Skeletal muscle satellite cell (primary cell): Measurements from ENCODE around the gene EBF3.

ENCODE experiments used
- H3K27me3 ChIP-seq: 2 replicates; pipeline ENCODE4 v1.7.0; 2013; ENCODE audit warnings: low read length; ENCODE audit not compliant: control insufficient read depth, insufficient read depth
- H3K36me3 ChIP-seq: 2 replicates; pipeline ENCODE4 v1.7.0; 2013; ENCODE audit warnings: mild to moderate bottlenecking, control low read depth, low read length; ENCODE audit not compliant: insufficient read depth
- H3K4me1 ChIP-seq: 2 replicates; pipeline ENCODE4 v1.7.0; 2013; ENCODE audit warnings: low read length; ENCODE audit not compliant: control insufficient read depth, insufficient read depth
- H3K4me2 ChIP-seq: 2 replicates; pipeline ENCODE4 v1.7.0; 2013; ENCODE audit warnings: mild to moderate bottlenecking, low read length
- H3K4me3 ChIP-seq: 2 replicates; pipeline ENCODE4 v1.7.0; 2013; ENCODE audit warnings: low read length
- H3K9ac ChIP-seq: 2 replicates; pipeline ENCODE4 v1.7.0; 2013; ENCODE audit warnings: mild to moderate bottlenecking, low read depth, low read length, moderate library complexity
- H3K9me3 ChIP-seq: replicated peaks from 2 replicates; pipeline ENCODE4 v1.7.0; 2013; ENCODE audit warnings: mild to moderate bottlenecking, control low read depth, low read length

The EBF3 gene

DNA sequence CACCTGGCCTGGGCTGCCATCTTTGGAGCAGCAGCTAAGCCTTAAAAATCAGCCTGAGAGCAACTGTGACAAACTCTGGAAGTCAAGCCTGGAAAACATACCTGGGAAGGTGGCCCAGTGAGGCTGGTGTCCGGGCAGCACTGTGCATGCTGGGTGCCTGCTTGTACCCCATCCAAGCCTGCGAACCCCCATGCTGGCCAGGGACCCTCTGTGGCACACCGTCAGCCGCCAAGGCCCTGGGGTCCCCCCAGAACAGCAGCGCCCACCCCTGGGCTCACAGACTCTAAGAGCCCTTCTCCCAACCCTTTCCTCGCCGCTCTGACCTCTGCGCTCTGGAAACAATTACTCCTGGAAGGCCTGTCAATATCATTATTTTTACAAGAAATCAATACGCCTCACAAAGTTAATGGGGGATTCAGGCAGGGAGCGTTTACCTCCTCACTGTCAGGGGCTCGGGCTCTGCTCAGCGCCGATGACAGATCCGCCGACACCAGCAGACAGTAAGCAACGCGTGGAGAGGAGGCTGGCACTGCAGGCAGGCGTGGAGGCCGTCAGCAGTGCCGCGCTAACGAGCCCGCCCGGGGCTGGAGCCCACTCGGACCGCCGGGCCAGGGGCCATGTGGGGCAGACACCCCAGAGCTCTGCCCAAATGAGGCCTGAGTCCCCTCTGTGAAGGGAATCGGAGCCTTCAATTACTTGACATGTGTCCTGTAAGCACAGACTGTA lies 54.4 kb downstream of the EBF3 start:
- Histone ChIP-seq H3K4me2 (no peak overlapping the region), H3K9me3 (no peaks in the 10 kb centered on the region), H3K27me3 (no peaks in the 10 kb centered on the region), H3K4me3 (no peak overlapping the region), H3K9ac (no peak overlapping the region), H3K4me1 (no peaks in the 10 kb centered on the region), H3K36me3 (peaks cover 1% of the 10 kb centered on the region)

DNA sequence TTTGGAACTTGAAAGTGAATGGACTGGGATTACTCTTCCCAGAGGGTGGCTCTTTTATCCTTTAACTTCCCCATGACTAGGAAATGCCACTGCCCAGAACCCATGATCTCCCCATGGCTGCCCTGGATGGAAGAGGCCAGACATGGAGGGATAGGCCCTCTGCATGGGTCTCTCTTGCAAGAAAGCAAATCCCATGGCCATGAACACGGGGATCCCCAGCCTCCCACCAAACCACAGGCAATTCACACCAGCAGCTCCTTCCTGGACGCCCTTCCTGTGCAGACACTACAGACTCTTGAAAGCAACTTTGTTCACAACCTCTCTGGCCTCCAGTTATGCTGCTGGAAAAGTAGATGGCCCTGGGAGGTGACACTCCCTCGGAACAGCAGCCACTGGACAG lies 55.0 kb downstream of the EBF3 start:
- H3K36me3 ChIP-seq, result no peaks in the 10 kb centered on the region
- H3K4me1 ChIP-seq, result no peaks in the 10 kb centered on the region
- H3K9me3 ChIP-seq, result no peaks in the 10 kb centered on the region
- H3K27me3 ChIP-seq, result no peaks in the 10 kb centered on the region
- no peak overlapping the region for H3K4me3 ChIP-seq
- no peak overlapping the region for H3K9ac ChIP-seq
- H3K4me2 ChIP-seq, result no peak overlapping the region

DNA sequence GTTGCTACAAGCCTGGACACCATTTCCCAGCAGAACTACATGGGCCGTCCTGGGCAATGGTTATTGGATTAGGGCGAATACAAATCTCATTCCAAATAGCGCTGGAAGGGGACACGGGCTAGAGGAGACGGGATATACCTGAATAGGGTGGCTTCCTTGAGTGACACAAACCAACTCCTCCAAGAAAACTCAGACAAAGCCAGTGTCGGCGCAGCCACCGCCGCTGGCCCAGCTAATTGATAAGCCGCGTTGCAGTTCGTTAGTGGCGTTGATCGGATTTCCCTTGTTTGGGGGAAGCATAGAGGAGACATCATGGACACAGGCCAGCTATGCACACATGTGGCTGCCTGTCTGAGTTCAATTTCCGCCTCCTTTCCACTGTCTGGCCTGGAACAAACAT lies 55.7 kb downstream of the EBF3 start:
- Histone ChIP-seq H3K4me3 (no peak overlapping the region), H3K9me3 (no peaks in the 10 kb centered on the region), H3K36me3 (no peaks in the 10 kb centered on the region), H3K4me1 (no peaks in the 10 kb centered on the region), H3K9ac (no peak overlapping the region), H3K4me2 (no peak overlapping the region), H3K27me3 (no peaks in the 10 kb centered on the region)

DNA sequence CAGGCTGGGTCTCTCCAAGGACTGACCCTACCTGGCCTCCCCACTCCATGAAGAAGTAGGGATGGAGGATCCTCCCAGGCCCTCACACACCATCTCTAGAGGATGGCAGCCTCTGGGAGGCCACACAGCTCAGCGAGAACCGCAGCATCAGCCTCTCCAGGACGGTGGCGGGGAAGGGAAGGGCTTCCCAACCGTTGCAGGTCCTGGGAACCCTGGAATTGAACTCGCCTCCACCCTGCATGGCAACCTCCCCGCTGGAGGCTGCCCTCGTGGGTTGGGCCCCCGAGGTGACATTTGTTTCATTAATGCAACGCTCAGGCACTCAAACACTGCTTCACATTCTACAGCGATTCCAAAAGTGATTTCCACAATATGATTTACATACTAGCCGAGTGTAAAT lies 58.5 kb downstream of the EBF3 start:
- Histone ChIP-seq H3K9ac (no peak overlapping the region), H3K4me1 (no peaks in the 10 kb centered on the region), H3K36me3 (no peaks in the 10 kb centered on the region), H3K4me3 (no peak overlapping the region), H3K4me2 (no peak overlapping the region), H3K27me3 (no peaks in the 10 kb centered on the region), H3K9me3 (no peaks in the 10 kb centered on the region)

DNA sequence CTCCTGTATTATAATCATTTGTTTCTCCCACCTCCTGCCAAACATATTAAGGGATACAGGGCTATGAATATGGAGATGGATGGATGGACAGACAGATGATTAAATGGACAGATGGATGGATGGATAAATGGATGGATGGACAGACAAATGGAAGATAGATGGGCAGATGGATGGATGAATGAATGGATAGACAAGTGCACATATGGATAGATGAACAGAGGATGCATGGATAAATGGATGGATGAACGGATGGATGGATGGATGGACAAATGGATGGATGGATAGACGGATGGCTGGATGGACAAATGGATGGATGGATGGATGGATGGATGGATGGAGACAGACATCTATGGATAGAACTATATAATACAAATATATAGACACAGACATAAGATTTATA lies 59.8 kb downstream of the EBF3 start:
- no peaks in the 10 kb centered on the region for H3K27me3 ChIP-seq
- H3K4me3 ChIP-seq, result no peak overlapping the region
- H3K4me2 ChIP-seq, result no peak overlapping the region
- no peaks in the 10 kb centered on the region for H3K36me3 ChIP-seq
- no peaks in the 10 kb centered on the region for H3K4me1 ChIP-seq
- no peak overlapping the region for H3K9ac ChIP-seq
- no peaks in the 10 kb centered on the region for H3K9me3 ChIP-seq

DNA sequence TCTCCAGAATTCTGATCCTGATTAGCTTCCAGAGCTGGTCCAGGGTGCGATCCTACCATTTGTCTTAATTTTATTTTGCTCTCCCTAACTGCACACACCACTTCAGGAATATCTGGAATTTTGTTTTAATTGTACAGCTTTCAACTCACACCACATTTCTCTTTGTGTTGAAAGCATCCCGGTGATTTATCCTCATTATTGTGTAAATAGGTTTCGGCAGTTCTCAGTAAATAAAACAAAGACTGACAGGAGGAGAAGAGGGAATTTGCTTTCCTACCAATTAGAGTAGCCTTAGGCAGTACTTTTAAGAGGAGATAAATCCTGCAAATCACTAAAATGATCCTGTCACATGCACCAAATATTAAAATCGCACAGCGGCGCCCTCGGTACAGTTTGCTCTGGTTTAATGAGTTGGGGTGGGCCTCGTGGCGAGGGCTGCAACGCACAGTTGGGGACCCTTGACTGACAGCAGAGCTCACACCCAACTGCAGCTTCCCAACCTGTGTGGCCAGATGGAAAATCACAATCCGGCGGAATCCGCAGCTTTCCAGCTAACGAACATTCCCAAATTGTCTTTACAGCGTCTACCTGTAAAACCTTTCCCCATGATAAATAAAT lies 62.6 kb downstream of the EBF3 start:
- H3K9me3 ChIP-seq, result no peaks in the 10 kb centered on the region
- no peaks in the 10 kb centered on the region for H3K27me3 ChIP-seq
- H3K4me1 ChIP-seq, result no peaks in the 10 kb centered on the region

DNA sequence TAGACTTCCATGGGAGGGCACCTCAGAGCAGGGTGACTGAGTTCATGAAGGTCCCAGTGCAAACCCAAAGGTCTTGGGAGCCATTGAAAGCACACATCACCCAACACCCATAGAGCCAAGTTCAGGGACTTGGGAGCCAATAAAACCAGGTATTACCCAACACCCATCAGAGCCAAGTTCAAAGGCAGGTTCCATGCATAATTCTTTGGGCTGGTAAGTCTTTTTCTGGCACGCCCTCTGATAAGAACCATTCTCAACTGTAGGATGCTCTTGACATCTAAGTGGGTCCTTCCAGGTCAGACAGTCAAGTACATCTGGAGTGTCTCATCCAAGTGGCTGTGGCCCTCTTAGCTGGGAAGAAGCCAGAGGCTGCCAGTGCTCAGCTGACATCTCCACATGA lies 63.2 kb downstream of the EBF3 start:
- H3K36me3 ChIP-seq, result no peaks in the 10 kb centered on the region
- no peaks in the 10 kb centered on the region for H3K27me3 ChIP-seq
- H3K9ac ChIP-seq, result no peak overlapping the region
- no peaks in the 10 kb centered on the region for H3K4me1 ChIP-seq
- H3K4me2 ChIP-seq, result no peak overlapping the region
- H3K9me3 ChIP-seq, result no peaks in the 10 kb centered on the region
- H3K4me3 ChIP-seq, result no peak overlapping the region

More for the DNA sequence above, 62.6 kb downstream of the EBF3 start:
- Histone ChIP-seq H3K4me3 (no peak overlapping the region), H3K4me2 (no peak overlapping the region), H3K36me3 (no peaks in the 10 kb centered on the region), H3K9ac (no peak overlapping the region)

DNA sequence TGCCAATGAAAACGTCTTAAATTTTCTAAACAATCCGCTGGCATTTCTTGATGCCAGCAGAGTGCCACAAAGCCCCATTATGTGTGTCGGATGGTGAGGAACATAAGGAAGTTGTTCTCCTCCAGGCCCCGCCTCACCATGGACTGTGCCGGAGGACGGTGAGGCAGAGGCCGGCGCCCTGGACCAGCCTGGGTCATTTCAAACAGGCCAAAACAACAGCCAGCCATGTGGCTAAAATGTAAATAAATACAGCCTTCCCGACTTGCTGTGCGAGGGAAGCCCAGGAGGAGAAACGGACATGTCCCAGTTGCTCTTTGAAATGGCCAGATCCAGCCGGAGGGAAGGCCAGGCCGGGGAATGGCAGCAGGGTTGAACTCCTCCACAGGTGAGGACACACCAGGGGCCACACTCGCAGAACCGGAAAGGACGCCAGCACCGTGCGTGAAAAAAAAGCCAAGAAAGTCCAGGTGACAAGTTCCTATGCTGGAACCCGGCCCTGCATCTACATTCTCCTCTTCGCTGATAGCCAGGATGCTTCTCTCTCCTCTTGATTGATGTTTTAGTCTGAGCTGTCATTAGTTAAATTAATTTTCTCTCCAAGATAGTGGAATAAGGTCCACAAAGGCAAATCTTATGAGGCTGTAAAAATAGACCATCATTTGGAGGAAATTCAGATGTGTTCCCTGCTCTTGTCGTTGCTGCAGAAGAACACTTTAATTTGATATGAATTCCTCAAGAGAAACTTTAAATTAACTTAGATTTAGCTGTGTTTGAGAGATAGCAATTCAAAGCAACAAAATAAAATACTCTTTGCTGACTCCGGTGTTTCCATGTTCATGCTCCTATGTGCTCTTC lies 64.6 kb downstream of the EBF3 start:
- H3K4me1 ChIP-seq, result no peaks in the 10 kb centered on the region
- no peak overlapping the region for H3K4me3 ChIP-seq
- H3K9me3 ChIP-seq, result no peaks in the 10 kb centered on the region
- no peaks in the 10 kb centered on the region for H3K36me3 ChIP-seq
- H3K9ac ChIP-seq, result no peak overlapping the region
- no peaks in the 10 kb centered on the region for H3K27me3 ChIP-seq
- no peak overlapping the region for H3K4me2 ChIP-seq

DNA sequence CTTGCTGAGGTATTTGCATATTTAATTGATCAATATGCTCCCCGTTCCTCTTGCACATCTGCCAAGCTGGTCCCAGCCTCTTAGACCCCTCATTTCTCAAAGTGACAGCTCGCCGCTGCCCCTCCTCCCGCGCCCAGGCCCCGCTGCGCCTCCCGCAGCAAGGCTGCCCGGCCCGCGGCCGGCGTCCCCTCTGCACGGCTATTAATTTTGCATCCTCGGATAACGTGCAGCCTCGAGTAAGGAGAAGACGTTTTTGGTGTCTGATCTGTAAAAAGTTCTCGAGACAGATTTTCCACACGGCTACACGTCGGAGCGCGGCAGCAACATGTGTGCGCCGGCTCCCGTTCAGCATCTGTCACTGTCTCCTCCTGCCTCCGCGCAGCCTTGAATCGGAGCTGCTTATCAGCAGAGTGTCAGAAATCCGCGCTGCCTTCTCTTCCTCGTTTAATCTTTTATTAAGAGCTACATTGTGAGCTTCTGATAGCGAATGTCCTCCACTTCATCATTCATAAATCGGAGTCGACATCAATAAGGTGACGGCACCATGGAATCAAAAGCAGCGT lies 65.3 kb downstream of the EBF3 start:
- H3K4me1 ChIP-seq, result no peaks in the 10 kb centered on the region
- H3K4me2 ChIP-seq, result no peak overlapping the region
- no peak overlapping the region for H3K9ac ChIP-seq
- H3K9me3 ChIP-seq, result no peaks in the 10 kb centered on the region
- no peaks in the 10 kb centered on the region for H3K36me3 ChIP-seq
- no peaks in the 10 kb centered on the region for H3K27me3 ChIP-seq
- H3K4me3 ChIP-seq, result no peak overlapping the region

DNA sequence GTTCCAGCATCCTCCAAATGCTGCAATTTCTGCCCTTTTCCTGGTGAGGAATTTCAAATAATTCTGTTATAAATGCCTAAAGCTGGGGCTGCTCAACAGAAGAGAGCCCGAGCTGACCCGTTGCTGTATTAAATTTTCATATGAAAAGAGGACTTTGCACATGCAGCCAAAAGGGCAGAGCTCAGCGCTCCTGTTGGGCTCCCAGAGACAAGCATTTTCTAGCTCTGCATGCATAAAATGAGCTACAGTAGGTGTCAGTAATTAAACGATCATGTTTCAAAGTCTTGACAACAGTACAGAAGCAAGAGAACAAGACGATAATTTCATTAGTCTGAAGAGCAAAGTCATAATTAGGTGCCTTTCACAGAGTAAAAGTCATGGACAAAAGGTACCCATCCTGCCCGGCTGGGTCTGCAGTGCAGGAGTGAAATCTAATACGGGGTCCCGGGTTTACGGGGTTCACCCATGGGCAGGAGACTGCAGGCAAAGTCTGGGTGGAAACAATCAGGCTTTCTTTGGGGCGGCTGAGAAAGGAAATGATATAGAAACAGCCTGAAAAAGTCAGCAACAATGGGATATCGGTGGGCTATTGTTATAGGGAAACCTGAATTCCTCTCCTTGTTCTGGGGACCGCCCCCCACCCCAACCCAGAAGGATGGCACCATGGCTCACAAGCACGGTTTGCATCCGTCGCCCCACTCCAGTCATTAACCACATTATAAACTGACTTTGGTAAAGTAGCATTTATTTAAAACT lies 66.0 kb downstream of the EBF3 start:
- H3K4me2 ChIP-seq, result no peak overlapping the region
- H3K9me3 ChIP-seq, result no peaks in the 10 kb centered on the region
- peaks cover 1% of the 10 kb centered on the region for H3K4me1 ChIP-seq
- no peak overlapping the region for H3K9ac ChIP-seq
- H3K27me3 ChIP-seq, result no peaks in the 10 kb centered on the region
- H3K4me3 ChIP-seq, result no peak overlapping the region
- no peaks in the 10 kb centered on the region for H3K36me3 ChIP-seq

DNA sequence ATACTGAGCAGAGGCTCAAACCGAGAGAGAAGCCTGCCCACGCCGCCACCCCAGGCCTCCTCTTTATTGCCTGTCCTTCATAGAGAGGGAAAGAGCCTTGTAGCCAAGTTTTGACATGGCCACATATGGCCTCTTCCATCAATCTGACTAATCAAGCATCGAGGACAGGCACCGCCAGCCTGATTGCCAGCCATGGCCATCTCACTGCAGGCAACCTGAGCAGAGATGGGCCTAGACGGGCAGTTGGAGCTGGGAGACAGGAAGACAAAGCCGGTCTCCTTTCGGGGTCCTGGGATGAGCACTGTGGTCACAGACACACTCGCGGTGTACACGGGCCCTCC lies 67.2 kb downstream of the EBF3 start:
- no peak overlapping the region for H3K9ac ChIP-seq
- H3K4me1 ChIP-seq, result peaks cover 13% of the 10 kb centered on the region
- H3K27me3 ChIP-seq, result no peaks in the 10 kb centered on the region
- H3K9me3 ChIP-seq, result no peaks in the 10 kb centered on the region
- no peak overlapping the region for H3K4me2 ChIP-seq
- H3K4me3 ChIP-seq, result no peak overlapping the region
- H3K36me3 ChIP-seq, result no peaks in the 10 kb centered on the region
